Muscle of back (tissue), 11 donors: ENCODE measurements around the gene AKAP6. TPM values are rescaled to one million over a fixed set of nuclear protein-coding genes. Genes with fewer than 3 reads are reported as not detected.
A peak's percentile ranks its signal among the peaks of the same experiment; 100 is the strongest.

ENCODE experiments used
- DNase-seq, 3 donors: peaks; one replicate each; pipeline versions ENCODE4 v3.0.0 to v3.0.0-alpha.2; 2013
- polyA plus RNA-seq, 10 donors: library from polyadenylated mRNA; unstranded; fragments of 120-200 nt; gene quantifications; one replicate each; pipeline ENCODE4 v1.2.1, GENCODE V29; 2013; ENCODE audit not compliant: insufficient read length in 10 of 10

The AKAP6 gene
- polyA plus RNA-seq, 10 donors: 34.4 to 90.4 (median 55.4) TPM

DNA sequence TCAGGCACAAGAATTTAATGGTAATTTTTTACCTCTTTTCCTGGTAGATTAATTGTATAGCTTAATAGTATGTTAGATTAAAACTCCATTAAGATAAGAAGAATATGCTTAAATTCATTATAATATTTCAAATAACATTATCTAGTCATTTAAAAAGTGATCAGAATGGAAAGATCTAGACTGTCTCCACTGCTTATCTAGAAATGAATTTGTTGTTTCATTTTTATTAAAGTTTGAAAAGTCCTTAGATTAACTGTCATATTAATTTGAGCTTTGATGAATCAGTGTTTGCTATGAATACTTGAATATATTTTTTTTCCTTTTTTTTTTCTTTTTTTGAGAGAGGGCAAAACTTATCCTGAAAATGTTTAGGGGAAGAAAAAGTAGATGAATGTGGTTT lies 373.0 kb downstream of the AKAP6 start:
- DNase-seq: no peak

DNA sequence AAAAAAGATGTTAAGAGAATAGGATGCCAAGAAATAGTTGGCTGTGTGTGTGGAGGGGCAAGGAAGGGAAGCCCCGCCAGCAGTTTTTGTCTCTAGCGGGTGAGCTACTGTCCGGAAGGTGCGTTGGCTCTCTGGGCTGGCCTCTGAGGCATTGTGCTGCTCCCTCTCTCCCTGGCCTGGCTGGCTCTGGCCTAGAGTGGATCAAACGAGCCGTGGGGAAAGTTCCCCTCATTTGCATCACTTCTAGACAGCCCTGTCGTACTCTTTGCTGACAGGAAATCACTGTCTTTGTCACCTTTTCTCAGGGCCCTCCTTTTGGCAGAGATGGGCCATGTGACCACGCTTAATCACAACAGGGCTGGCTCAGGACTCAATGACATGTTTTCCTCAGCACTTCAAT lies 373.5 kb downstream of the AKAP6 start:
- peak; percentile 23 to 85 (median 68) for DNase-seq

DNA sequence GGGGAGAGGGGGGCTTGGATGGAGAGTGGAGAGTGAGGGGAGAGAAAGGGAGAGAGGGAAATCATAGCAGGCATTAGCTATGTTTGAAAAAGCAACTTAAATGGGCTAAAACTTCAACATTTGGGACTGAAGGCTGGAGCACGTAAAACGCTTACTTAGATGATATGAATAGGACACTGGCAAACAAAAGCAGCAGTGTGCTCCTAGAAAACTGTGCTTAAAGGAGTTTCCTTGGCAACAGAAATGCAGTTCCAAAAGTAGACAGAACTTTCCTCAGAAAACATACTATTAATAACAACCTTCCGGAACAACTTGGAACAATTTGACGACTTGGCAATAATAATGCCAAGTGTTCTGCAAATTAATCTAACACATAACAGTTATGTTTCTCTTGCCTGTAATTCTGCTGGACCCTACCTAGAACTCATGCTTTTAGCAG lies 374.1 kb downstream of the AKAP6 start:
- DNase-seq: peak; percentile 75 to 94 (median 88)

DNA sequence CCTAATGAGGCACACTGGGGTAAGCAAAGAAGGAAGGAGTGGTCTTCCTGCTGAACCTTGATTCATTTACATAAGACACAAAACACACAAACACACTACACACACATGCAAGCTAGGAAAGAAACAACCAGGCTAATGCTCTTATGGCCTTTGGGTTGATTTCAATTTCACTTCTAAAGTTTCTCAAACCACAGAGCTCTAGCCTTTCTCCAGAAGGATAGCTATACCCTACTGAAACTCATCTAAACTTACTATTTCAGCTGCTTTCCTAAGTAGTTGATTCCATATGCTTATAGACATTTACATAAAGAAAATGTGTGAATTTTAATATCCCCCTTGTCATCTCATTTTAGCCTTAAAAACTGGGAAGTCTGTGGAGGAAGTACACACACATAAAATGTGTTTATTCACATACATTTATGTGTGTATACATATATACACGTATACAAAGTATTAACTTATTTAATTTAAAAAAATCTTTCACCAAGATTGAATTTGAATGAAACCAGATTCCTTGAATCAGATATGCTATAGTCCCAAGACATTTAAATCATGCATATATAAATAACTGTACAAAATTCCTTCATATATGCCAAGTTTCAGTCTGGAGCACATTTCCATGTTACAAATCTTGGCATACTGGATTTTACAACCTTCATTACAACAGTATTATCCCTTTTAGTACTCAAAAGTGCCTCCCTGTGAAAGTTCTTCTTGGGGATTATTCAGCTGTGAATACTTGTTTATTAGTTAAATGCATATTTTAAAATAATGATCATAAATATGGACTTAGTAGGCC lies 377.8 kb downstream of the AKAP6 start:
- peak; percentile 29 to 78 (median 47) for DNase-seq

DNA sequence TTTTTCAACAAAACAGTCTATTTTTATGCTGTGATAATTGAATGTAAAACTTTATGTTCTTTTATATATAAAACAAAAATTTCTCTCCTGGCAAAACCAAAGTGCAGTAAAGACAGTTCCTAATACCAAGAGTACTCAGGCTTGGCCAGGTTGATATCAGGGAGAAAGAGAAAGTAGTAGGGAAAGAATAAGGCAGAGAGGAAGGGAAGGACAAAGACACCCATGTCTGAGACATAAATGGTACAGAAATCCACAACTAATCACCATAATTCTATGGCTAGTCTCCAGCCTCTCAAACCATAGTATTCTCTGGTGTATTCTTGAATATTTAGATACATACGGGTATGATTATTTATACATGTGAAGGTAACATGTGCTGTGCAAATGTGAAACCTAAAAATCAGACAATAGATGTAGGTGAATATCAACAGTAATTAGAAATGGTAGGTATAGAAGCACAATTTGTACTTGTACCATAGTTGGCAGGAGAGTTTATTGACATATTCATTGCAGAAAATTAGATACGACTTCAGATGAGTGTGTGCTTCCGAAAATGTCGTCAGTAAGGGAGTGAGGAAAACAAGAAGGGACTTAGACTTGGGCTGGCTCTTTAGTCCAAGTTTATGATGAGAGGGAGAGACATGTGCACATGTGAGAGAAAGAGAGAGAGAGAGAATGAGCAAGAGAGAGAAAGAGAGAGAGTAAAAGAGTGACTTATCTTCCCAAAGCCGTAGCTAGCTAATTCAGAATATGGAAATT lies 378.8 kb downstream of the AKAP6 start:
- peak; percentile 56 to 81 (median 57) for DNase-seq

DNA sequence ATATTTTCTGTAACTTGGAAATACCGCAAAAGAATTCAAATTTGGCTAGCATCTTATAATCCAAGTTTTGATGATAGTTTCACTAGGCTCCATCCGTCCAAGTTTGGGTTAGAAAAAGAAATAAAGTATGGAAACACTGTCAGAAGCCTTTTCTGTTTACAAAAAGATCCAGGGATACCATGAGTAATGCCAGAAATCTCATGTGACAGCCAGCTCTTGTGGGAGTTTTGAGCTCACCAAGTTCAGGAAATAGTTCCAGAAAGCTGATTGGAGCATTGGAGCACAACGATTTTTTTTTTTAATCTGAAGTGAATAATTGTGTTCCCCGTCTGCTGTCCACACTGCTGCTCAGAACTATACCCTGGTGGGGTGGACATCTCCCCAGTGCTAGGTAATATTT lies 379.9 kb downstream of the AKAP6 start:
- peak; percentile 94 to 97 (median 95) for DNase-seq

DNA sequence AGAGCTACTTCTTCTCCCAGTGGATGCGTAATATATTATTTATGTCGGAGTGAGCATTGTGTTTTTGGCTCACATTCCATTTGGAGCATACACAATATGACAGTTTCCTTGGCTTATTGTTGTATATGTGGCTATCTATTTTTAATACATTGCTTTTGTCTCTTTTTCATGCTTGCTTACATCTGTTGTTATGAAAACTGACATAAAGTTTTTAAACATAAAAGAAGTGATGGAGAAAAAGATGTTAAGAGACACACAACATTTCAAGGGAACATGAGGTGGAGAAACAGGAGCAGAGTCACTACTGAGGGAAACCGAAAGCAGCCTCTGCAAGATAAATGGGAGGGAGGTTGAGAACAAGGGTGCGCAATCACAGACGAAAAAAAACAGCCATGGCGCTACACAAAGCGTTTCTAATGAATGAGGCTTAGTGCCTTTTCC lies 381.2 kb downstream of the AKAP6 start:
- DNase-seq: peak; percentile 59 to 88 (median 69)

DNA sequence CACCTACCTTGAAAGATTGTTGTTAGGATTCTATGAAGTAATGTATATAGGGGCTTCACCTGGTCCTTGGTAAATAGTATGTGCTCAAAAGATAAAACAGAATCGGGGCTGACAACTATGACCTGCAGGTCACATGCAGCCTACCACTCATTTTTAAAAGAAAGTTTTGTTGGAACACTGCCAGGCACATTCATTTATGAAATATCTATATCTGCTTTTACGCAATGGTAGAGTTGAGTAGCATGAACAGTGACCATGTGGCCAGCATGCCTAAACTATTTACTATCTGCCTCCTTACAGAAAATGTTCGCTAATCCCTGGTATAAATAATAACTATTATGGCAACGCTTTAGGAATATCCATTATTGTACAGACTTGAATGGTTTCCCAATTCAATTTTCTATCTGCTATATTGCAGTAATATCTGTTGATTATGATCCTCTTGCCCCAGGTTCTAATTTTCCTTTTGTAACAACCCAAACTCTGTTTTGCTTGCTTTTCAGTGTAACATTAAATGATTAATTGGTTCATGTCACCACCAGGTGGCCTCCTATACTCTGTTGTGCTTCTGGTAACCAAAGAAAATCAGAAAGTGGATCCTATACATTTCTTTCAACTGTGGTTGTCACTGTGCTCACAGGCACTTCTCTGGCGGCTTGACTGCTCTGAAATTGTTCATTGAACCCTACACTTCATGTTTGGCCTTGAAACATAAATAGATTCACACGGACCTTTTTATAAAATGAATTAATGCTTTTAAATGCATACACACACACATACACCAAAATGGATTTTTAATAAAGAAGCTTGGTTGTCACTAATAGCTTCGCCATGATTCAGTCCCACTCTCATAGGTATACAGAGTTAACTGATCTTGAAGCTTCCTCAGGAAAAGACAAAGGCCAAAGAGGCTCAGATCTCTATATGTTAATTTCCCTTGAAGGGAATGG lies 381.9 kb downstream of the AKAP6 start:
- peak; percentile 69 to 88 (median 71) for DNase-seq

DNA sequence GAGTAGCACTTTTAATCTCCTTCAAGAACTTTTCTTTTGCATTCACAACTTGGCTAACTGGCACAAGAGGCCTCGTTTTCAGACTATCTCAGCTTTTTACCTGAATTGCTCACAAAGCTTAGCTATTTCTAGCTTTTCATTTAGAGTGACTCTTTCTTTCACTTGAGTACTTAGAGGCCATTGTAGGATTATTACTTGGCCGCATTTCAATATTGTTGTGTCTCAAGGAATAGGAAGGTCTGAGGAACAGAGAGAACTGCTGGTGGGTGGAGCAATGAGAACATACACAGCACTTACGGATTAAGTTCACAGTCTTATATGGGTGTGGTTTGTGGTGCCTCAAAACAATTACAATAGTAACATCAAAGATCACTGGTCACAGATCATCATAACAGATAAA lies 384.8 kb downstream of the AKAP6 start:
- DNase-seq: no peak

DNA sequence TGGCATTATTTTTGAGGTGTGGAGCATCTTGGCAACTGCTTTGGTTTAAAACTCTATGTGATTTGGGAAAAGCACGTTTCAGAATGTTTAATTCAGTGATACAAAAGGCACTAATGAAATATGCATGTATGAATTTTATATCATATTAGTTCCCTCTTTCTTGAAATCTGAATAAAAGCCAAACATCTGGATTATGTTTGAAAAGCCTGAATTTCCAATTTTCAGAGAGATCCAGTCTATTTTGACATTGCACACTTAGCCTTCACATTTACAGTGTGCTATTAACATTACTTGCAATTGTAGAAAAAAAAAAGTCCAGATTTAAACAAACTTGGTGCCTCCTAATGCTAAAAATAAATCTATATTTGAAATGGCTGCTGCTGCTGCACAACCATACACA lies 390.5 kb downstream of the AKAP6 start:
- DNase-seq: peak; percentile 33 to 76 (median 40)

DNA sequence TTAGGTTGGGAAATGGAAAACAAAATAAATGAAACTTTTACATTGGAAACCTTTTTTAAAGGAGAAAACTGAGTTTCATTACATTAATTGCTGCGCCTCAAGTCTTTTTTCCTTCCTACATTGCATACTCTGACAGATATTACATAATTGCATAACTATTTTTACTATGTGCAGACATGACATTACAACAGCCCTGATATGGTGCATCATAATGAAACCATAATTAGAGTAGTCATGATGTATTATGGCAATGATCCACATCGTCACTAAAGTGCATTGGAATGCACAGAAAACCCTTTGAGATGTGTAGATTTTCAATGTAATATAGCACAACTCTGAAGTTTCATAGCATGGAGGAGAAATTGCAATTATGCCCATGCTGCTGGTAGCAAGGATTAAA lies 391.8 kb downstream of the AKAP6 start:
- DNase-seq: peak in 1 of 3 donors; percentile 59

DNA sequence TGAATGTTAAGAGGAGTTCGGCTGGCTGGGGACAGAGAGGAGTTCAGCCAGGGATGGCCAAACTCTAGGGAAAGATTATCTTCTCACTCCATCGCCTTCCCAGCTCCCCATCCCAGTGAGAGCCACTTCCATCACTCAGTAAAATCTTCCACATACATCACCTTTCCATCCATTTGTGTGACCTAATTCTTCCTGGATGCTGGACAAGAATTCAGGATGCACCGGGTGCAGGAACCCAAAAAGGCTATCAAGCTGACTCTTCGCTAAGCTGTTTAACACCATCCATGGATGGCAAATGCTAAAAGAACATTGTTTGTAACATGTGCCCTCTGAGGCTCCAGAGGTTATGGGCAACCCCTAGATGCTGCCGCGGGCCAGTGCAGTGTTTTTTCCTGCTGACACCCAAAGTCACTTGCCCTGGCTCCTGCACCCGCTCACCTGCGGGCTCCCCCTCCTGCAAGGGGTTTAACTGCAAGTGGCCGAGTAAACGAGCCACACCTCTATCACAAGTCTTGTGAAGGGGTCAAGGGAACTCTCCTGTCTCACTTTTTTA lies 393.6 kb downstream of the AKAP6 start:
- no peak for DNase-seq

DNA sequence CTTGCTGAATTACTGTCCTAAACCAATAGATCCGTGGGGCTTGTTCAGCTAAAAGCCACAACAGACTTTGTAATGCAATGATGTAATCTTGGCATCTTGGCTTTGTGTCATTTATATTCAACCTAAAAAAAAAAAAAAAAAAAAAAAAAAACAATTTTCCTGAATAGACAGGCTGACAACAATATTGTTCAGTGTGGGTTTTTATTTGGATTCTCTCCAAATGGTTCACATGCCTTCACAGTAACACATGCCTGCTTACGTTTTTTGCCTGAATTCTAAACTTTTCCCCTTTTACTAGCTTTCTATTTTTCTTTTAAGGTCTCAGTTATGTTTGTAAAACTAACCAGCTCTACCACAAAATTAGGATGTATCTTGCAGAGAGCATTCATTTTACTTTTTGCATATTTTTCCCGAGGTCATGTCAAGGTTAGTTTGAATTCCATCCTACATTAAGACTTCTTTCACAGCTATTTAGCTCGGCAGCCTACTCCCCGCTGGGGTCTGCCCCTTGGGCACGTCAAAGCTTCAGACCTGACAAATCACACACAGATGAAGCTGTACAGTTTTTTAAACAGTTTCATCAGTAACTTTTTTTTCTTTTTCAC lies 395.9 kb downstream of the AKAP6 start:
- DNase-seq: peak; percentile 48 to 83 (median 78)

DNA sequence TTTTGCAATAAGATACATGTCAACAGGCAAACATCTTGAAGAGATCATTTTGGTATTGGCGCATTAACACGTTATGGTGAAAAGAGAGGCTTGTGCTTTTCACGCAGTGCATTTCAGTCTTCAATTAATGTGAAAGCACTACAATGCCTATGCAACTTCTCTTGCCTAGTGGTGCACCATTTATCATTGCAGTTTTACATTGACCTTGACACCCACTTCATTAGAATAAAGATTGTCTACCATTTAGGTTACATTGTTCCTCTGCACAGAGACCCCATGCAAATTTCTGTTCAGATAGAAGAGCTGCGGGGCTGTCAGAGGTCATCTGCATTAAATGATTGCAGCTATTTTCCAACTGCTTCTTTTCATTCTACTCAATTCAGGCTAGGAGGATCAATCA lies 397.4 kb downstream of the AKAP6 start:
- no peak for DNase-seq

DNA sequence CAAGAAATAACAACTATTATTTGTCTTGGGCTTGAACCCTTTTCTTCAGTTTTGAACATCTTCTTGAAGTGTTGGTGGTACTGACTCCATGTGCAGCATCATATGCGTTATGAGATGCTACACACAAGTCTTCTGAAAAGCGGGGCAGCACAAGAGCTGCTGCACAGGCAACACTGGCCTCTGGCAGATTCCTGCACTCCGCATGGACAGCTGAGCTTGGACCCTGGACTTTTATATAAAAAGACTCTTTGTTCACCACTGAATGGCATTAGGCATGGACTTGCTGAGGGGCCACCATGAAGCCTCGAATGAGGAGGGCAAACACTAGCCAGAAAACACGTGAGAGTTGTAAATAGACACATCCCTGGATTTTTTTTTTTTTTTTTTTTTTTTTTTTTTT lies 398.7 kb downstream of the AKAP6 start:
- no peak for DNase-seq

DNA sequence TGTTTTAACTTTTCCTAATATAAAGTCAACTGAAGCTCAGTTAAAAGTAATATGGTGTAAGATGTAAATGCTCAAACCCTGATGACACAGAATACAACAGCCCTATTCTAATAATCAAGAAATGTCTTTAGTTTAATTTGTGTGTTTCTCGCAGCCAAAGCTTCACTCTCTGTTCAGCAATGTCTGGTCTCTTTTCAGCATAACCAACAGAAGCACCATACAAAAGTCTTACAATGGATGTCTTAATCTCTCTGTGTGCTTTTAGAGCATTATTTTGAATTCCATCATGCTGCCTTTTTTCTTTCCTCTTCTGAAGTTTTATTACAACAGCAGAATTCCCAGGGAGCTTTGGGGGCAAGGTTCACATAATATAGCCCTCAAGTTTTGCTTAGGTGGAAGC lies 399.4 kb downstream of the AKAP6 start:
- no peak for DNase-seq

DNA sequence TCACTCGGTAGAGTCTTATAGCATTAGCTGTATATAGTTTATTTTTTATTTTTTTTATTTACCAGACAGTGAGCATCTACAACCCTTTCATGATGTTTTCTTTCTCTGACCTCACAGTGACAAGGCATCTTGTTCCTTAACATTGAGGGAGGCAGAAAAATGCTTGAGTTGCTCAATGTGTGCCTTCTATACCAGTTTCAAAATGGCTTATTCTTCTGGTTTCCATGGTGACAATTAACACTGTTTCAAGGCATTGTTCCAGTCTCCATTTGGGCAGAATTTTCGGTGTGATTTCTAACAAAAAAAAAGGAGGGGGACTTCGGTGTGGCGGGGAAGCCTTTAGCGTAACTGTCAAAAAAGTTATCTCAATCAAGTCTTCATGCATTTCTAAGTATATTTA lies 399.9 kb downstream of the AKAP6 start:
- no peak for DNase-seq

DNA sequence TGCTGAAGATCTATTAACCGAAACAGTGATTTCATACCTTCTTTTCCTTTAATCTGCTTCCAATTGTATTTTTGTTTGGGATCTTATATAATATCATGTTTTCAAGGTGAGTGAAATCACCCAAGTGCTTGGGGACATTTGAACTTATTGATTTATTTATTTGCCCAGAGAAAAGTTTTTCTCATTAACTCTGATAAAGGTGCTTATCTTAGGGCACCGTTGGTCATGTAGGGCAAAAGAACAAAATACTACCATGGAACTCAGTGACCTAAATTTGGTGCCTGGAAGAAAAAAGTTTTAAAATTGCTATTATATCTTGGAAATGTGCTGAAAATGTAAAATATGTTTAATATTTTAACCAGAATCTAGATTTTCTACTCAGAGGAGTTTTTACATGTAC lies 402.2 kb downstream of the AKAP6 start:
- no peak for DNase-seq

DNA sequence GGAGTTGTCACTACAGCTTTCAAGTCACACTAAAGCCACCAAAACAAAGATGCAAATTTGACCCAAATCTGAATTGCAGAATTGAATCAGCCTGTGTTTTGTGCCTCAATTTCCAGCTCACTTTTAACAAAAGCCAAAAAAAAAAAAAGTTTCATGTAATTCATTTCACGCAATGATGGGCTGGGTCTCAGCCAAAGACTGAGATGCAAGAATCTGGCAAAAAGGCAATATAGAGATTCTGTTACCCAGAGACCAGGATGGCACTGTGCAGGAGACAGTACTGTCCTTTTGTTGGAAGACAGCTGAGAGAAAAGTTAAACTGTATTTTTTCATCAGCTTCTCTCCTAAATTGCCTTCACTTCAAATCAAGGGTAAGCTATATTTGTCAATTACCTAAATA lies 403.9 kb downstream of the AKAP6 start:
- DNase-seq: no peak

DNA sequence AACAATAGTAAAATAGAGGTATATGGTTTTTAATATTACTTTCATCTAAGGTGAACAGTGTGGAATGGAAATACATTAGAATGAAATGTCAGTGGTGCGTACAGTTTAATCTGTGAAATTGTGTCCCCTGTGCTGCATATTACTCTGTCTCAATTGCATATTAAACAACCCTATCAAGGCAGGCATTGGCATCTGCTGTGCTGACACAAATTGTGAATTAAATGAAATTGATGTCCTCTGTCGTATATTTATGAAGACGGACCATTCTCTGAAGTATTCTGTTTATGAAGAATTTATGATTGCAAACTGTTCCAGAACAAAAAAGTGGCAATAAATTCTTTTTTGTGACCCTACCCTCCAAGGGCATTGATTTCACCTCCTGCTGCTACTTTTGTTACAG lies 405.2 kb downstream of the AKAP6 start:
- DNase-seq: no peak

DNA sequence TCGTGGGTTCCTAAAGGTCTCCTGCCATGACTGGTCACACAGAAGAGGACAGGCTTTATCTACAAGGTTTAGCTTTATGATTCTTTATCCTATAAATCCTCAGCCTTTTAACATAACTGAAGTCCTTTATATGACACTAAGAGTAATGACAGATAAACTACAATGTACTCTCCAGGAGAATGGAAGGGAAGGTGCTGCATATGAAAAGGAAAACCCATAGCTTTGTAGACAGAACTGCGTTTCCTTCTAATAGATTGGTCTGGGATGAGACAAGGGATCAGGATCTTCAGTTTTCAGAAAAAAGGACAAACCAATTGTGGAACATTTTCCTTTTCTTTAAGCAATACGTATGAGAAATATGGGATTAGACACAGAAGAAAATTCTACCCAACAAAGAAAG lies 408.5 kb downstream of the AKAP6 start:
- no peak for DNase-seq
